UCSD-AML1 (cell line): Measurements from ENCODE around the gene C19orf81.

Source experiments
- DNase-seq: peaks from one replicate; lab custom pipeline; 2025; ENCODE audit not compliant: unreplicated experiment; lab: John Stamatoyannopoulos, UW

The C19orf81 gene

DNA sequence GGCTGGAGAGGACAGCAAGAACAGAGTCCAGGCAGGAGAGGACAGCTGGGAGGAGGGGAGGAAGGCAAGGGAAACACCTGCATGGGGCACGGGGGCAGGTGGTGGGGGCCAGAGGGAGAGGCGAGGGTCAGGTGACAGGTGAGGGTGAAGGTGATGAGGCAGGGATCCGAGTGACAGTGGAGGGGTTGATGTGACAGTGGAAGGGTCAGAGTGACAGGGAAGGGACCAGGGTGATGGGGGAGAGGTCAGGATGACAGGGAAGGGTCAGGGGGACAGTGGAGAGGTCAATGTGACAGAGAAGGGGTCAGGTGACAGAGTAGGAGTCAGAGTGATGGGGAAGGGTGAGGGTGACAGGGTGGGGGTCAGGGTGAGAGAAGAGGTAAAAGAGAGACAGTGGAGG is 29.1 kb downstream of the C19orf81 start:
- no peak for DNase-seq

DNA sequence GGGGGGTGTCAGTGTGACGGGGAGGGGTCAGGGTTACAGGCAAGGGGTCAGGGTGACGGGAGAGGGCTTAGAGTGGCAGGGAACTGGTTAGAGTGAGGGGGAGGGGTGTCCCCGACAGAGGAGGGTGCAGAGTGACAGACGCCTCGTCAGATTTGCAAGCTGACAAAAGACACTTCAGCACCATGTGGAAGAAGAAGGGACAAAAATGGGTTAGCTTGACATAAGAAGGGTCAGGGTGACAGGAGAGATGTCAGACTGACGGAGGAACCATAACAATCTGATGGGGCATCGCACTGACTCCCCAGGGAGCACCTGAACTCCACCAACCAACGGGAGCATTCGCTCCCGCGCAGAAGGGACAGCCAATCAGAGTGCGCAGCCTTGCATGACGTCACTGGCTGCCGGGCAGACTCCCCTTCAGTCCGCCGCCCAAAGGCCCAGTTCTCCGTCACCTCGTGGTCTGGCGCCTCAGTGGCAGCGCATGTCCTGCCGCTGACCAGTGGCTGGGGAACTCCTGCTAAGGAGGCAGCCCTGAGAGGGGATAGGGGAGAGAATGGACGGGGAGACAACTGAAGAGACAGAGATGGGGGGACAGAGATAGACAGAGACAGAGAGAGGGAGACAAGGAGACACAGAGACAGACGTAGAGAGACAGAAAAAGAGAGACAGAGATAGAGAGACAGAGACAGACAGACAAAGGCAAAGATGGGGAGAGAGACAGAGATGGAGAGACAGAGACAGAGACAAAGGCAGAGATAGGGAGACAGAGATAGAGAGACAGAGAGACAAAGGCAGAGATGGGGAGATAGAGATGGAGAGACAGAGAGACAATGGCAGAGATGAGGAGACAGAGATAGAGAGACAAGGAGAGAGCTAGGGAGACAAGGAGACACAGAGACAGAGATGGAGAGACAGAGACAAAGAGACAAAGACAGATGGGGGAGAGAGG is 30.2 kb downstream of the C19orf81 start:
- DNase-seq: peak; percentile 74

GRCh38 chr19:50686310-50687032 is 37.2 kb downstream of the C19orf81 start:
- no peak for DNase-seq

GRCh38 chr19:50688766-50689165 is 39.5 kb downstream of the C19orf81 start:
- no peak for DNase-seq

GRCh38 chr19:50690439-50690838 is 41.2 kb downstream of the C19orf81 start:
- DNase-seq: no peak

- no peak for DNase-seq
These were observed 44.1 kb downstream of the C19orf81 start for GRCh38 chr19:50693064-50693975.

GRCh38 chr19:50694815-50695145 is 45.5 kb downstream of the C19orf81 start:
- DNase-seq: no peak

- no peak for DNase-seq
These were observed 46.2 kb downstream of the C19orf81 start for GRCh38 chr19:50695251-50696093.

- no peak for DNase-seq
These were observed 46.8 kb downstream of the C19orf81 start for GRCh38 chr19:50696094-50696483.

DNA sequence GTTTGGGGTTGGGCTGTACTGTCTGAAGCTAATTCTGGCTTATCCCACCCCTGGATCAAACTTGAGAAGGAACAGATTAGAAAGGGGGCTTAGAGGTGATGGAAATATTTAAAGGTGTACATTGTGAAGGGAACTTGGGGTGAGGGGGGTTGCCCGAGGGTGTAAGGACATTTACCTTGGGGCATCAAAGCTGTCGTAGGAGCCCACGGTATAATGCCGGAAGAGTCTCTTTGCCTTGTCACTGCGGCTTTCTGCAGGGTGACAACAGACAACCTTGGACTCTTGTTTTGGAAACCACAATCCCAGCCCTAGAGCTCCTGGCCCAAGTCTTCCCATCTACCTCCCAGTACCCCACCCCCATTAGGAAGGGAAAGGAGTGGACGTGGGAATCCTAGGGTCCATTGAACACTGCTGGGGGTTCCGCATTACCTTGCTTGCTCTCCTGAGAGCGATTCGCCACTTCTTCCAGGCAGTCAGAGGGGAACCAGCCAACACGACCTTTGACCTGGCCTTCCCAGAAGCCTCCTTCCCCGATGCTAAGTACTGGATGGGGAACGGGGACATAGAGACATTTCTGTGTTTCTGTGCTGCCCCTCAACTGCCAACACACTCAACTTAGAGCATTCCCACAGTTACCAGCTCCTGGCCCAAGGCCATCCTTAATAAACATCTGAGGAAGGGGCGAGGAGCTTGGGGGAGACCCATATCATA is 48.3 kb downstream of the C19orf81 start:
- no peak for DNase-seq

GRCh38 chr19:50701367-50701985 is 52.2 kb downstream of the C19orf81 start:
- DNase-seq: no peak

DNA sequence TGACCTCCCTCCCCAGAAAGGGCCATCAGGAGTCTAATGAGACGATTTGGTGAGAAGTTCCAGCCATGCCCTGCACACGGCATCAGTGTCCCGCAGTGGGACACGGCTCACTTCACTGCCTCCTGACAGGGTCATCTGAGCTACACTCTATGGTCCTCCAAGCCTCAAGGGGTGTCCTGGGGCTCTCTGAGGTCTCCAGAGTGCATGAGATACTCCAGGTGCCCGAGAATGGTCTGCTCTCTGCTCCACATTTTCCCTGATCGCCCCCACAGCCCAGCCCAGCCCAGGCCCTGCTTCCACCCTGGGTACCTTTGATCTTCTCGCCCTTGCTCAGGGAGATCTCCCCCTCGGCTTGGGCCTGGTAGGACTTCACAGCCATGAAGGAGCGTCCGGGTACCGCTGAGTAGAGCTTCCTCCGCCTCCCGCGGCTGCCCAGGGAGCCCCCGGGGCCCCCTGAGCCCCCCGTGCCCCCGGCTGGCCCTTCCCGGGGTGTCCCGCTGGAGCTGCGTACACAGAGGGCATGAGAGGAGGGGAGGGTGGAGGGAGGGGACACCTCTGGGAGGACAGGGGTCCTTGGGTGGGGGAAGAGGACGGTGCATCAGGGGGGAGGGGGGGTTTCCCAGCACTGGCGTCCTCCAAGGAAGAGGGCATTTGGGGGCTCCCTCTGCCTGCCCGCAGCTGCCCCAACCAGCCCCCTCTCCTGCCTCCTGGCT is 53.1 kb downstream of the C19orf81 start:
- DNase-seq: no peak

DNA sequence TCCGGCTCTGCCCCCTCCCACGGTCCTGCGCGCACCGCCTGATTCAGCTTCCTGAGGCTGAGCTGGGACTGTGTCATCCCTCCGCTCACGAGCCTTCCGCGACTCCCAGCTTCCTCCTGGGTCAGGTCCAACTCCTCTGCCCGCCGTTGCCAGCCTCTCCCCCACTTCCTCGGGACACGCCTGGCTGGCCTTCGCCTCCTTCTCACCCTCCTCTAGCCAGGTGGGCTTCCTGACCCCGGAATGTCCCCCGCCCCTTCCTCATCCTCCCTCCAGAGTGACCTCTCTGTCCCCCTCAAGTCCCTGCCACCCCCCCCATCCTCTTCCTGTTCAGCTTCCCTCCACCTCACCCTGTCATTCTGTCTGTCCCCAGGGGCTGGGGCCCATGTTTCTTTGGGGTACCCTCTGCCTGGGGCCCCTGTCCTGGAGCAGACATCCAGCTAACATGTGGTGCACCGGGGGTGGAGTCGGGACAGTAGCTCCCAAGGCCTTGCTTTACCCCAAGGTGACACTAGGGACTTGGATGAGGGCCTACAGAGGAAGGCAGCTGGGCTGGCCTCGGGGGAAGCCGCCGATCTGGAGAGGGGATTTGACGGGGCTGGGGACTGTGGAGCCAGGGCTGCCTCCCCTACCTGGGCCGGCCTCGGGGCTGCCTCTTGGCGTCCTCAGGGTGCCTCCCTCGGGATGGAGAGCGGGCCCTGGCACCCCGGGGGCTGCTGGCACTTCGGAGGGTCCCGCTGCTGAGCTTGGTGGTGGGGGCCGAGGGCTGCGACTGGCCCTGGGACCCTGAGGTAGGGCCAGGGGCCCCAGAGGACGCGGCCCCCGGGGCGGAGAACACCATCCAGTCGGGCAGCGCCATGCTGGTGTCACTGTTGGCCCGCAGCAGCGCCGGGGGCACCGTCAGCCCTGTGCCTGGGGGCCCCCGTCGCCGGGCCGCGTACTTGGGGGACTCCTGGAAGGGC is 53.9 kb downstream of the C19orf81 start:
- peak; percentile 64 for DNase-seq

GRCh38 chr19:50703915-50704796 is 54.9 kb downstream of the C19orf81 start:
- peak; percentile 26 for DNase-seq

GRCh38 chr19:50705422-50706019 is 56.3 kb downstream of the C19orf81 start:
- peak; percentile 48 for DNase-seq

DNA sequence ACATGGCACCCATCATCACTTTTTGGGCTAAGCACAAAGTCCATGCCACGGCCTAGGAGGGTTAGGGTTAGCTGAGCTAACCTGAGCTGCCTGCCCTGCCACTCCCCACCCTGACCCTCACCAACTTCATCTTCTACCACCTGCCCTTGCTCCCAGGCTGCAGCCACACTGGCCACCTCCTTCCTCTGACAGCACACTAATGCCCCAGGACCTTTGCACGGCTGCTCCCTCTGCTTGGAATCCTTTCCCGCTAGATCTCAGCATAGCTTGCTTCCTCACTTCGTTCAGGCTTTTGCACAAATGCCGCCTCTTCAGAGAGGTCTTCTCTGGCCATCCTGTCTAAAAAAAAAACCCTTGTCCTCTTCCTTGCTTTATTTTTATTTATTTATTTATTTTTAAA is 57.1 kb downstream of the C19orf81 start:
- no peak for DNase-seq
